GM19438 (cell line): ENCODE measurements around the gene ADCY4.
A peak's percentile ranks its signal among the peaks of the same experiment; 100 is the strongest.

Experiments
- ATAC-seq: cut with Tn5 transposase; IDR thresholded peaks from one replicate; pipeline ENCODE4 v1.9.1; 2021; ENCODE audit warnings: low read depth; ENCODE audit not compliant: unreplicated experiment

Gene ADCY4

DNA sequence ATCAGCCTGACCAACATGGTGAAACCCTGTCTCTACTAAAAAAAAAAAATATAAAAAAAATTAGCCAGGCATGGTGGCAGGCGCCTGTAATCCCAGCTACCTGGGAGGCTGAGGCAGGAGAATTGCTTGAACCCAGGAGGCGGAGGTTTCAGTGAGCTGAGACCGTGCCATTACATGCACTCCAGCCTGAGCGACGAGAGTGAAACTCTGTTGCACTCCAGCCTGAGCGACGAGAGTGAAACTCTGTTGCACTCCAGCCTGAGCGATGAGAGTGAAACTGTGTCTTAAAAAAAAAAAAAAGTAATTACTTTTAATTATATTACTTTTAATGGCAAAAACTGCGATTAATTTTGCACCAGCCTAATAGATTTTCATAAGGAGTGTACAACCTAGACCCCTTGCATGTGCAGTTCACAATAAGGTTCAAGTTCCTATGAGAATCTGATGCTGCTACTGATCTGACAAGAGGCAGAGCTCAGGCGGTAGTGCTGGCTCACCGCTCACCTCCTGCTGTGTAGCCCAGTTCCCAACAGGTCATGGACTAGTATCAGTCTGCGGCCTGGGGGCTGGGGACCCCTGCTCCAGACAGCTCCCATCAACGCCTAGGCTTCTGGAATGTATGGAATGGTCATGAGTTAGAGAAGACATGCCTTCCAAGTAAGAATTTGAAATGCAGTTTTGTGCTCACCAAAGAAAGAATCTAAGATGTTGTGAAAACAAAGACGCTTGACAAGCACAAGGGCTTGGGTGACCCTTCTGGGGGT is 13.5 kb downstream of the ADCY4 start:
- no peak for ATAC-seq

DNA sequence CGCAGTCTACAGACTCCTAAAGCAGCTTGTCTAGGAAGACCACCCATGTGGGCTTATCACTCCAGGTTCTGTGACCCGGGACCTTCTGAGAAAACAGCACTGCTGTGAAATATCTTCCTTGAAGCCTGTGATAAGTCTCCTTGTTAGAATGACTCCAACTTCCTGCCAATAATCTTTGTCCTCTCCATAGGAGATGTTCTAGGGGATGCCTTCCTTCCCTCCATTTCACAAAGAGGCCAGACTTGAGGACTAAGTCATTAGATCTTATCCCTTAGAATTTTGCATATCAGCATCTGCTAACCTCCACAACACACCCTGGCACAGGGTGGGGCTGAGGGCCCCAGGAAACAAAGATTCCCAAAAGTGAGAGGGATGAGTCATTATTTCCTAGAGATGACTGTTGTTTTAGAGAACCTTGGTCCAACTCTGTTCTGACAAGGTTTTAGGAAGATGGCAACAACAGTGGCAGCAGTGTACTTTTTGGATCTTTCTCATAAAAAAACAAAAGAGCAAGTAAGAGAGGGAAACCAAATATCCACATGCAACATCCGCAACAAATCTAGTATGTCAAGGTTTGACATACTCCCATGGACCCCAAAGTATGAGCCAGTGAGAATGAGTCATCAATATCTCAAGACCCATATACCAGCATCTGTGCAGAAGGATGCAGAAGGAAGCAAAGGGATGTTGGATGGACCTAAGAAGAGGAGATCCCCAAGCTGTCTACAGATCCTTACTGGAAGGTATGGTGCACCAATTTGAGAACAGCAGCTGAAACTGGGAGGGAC is 17.5 kb downstream of the ADCY4 start:
- no peak for ATAC-seq

DNA sequence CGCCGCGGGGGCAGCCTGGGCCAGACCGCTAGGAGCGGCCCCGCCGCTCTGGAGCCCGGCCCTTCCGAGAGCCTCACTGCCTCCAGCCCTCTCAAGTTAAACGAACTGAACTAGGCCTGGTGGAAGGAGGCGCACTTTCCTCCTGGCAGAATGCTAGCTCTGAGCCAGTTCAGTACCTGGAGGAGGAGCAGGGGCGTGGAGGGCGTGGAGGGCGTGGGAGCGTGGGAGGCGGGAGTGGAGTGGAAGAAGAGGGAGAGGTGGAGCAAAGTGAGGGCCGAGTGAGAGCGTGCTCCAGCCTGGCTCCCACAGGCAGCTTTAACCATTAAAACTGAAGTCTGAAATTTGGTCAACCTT is 18.3 kb downstream of the ADCY4 start:
- no peak for ATAC-seq

DNA sequence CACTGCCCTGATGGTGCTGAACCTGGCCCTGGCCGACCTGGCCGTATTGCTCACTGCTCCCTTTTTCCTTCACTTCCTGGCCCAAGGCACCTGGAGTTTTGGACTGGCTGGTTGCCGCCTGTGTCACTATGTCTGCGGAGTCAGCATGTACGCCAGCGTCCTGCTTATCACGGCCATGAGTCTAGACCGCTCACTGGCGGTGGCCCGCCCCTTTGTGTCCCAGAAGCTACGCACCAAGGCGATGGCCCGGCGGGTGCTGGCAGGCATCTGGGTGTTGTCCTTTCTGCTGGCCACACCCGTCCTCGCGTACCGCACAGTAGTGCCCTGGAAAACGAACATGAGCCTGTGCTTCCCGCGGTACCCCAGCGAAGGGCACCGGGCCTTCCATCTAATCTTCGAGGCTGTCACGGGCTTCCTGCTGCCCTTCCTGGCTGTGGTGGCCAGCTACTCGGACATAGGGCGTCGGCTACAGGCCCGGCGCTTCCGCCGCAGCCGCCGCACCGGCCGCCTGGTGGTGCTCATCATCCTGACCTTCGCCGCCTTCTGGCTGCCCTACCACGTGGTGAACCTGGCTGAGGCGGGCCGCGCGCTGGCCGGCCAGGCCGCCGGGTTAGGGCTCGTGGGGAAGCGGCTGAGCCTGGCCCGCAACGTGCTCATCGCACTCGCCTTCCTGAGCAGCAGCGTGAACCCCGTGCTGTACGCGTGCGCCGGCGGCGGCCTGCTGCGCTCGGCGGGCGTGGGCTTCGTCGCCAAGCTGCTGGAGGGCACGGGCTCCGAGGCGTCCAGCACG is 18.9 kb downstream of the ADCY4 start:
- ATAC-seq, result no peak

DNA sequence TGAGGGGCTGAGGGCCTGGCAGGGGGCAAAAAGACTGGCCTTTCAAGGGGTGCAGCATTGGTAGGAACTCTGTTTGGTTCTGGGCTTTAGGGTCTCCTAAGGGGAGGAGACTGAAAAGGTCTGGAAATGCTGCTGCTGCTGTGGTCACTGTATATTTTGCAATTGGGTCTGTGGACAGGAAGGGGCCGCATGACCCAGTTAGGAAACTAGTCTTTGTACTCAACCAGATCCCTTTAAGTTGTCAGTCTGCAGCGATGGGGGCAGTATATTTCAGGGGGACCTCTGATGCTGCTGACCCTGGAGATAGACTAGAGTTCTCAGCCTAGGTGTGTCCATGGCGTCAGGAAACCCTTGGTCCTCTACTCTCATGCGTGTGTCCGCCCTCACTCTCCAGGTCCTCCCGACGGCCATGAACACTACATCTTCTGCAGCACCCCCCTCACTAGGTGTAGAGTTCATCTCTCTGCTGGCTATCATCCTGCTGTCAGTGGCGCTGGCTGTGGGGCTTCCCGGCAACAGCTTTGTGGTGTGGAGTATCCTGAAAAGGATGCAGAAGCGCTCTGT is 19.5 kb downstream of the ADCY4 start:
- ATAC-seq, result no peak

DNA sequence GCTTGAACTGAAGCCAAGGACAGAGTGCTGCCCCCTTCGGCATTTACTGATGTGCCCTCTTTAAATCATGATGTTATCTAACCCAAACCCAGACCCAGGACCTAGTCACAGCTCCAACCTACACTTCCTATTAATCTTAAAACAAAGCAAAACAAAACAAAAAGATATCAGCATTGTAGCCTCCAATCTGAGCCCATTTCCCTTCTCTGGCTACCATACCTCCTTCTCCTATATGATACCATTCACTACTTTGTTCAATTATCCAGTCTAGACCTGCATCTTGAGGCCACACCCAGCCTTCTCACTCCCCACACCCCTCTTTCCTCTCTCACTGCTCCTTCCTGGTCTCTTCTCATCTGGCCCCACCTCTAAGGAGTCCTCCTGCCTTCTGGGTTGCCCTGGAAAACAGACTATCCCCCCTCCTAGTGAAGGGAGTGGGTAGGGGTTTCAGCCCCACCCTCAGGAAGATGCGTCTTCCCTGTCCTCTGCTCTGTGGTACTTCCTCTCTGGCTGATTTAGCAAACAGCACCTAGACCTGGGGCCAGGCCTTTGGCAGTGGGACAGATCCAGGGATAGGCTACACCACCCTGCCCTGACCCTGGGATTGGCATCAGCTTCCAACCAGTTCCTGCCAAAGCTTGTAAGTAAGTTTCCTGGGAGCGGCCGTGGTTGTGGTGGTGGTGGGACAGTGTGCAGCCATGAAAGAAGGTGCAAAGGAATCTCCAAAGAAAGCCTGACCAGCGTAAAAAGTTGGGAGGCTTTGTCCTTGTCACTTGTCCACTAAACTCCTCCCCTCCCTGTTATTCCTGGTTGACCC is 20.3 kb downstream of the ADCY4 start:
- ATAC-seq, result no peak

DNA sequence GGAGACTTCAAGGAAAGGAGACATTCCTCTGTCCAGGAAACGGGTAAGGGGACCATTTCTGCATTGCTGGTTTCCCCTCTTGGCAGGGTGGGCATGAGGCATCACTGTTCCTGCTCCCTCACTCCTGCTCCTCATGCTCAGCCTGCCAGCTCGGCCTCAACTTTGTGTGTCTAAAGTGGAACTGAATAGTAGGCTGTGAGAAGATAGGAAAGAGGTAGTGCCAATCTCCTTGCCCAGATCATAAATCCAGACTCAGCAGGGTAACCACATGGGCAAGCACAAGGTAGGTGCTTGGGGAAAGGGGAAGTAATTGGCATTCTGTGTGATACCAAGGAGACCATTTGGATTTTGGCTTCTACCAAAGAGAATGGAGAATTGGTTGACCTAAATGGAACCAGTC is 21.0 kb downstream of the ADCY4 start:
- no peak for ATAC-seq

DNA sequence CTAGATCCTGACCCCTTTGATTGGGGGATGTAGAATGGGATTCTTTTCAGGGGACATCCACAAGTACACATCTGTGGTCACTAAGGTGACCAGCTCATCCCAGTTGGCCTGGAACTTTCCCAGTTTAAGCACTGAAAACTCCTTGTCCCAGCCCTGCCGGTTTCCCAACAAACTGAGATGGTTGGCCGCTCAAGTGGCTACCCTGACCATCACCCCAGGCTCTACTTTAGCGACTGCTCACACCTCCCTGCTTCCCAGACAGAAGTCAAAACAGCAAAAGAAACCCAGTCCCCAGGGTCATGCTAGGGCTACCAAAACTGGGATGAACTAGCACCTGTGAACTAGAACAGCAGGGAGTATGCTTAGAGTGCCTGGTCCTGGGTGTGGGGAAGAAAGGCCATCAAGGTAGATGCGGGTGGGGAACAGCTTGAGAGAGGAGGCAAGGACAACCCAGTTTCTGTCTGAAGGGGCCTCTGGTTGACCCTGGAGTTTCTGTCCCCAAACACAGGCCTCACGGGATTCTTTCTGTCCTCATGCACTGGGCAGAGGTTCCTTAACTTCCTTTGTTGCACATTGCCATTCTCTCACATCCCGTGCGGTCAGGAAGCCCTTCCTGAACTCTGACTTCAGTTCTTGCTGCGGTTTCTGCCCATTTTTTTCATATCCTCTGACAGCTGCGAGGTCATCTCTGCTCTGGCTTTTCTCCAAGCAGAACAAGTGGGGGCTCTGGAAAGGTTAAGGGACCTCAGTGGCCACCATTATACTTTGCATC is 21.9 kb downstream of the ADCY4 start:
- no peak for ATAC-seq

DNA sequence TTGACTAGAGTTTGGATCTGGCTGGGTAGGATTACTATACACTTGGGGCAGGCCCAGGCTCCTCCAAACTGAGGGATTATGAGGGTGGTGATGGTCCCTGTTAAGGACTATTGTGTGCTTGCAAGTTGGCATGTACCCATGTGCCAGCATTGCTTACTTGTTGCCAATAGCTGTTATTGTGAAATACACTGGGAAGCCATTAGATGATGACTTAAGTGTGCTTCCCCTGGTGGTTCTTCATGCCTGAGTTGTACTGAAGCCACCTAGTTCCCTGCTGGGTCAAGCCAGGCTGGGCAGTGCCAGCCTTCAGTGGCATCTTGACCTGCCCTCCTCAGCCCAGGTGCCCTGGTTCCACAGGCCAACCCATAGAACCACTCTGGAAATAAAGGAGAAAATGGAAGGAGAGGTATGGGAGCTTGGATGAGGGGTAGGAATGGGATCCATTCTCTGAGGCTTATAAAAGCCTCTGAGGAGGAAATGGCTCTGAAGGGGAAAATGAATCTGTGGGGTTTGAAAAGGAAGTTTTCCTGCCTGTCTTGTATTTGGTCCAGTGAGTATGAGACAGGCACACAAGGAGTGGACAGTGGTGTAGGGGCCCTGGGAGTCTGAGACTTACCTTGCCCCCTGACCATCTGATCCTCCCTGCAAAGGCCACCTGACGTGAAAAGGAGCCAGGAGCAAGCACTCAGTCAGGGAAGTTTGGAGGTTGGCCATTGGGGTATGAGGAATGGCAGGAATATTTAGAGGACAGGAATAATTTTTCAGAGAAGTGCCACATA is 22.8 kb downstream of the ADCY4 start:
- ATAC-seq, result no peak

DNA sequence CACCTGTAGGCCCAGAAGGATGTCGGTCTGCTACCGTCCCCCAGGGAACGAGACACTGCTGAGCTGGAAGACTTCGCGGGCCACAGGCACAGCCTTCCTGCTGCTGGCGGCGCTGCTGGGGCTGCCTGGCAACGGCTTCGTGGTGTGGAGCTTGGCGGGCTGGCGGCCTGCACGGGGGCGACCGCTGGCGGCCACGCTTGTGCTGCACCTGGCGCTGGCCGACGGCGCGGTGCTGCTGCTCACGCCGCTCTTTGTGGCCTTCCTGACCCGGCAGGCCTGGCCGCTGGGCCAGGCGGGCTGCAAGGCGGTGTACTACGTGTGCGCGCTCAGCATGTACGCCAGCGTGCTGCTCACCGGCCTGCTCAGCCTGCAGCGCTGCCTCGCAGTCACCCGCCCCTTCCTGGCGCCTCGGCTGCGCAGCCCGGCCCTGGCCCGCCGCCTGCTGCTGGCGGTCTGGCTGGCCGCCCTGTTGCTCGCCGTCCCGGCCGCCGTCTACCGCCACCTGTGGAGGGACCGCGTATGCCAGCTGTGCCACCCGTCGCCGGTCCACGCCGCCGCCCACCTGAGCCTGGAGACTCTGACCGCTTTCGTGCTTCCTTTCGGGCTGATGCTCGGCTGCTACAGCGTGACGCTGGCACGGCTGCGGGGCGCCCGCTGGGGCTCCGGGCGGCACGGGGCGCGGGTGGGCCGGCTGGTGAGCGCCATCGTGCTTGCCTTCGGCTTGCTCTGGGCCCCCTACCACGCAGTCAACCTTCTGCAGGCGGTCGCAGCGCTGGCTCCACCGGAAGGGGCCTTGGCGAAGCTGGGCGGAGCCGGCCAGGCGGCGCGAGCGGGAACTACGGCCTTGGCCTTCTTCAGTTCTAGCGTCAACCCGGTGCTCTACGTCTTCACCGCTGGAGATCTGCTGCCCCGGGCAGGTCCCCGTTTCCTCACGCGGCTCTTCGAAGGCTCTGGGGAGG is 23.9 kb downstream of the ADCY4 start, which contains the start of gene LTB4R:
Gene LTB4R, plus strand, starts transcription at position 857 of the 959 bp plus-strand sequence. CDS start 4,150 bp downstream, outside the sequence.
- peak; percentile 66 for ATAC-seq

DNA sequence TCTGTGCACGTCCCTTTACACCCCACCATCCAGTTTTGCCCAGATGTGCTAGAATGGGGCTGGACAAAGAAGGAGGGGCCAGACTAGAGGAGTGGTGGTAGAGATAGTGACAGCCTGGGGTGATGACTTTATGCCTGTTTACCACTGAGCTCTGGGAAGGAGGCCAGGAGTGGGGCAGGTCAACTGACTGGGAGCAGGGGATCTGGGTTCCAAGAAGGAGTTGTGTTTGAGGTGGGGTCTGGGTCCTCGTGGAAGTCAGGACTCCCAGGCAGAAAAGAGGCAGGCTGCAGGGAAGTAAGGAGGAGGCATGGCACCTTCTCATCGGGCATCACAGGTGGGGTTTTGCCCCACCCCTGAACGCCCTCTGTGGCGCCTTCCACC is 24.6 kb downstream of the ADCY4 start:
- no peak for ATAC-seq

DNA sequence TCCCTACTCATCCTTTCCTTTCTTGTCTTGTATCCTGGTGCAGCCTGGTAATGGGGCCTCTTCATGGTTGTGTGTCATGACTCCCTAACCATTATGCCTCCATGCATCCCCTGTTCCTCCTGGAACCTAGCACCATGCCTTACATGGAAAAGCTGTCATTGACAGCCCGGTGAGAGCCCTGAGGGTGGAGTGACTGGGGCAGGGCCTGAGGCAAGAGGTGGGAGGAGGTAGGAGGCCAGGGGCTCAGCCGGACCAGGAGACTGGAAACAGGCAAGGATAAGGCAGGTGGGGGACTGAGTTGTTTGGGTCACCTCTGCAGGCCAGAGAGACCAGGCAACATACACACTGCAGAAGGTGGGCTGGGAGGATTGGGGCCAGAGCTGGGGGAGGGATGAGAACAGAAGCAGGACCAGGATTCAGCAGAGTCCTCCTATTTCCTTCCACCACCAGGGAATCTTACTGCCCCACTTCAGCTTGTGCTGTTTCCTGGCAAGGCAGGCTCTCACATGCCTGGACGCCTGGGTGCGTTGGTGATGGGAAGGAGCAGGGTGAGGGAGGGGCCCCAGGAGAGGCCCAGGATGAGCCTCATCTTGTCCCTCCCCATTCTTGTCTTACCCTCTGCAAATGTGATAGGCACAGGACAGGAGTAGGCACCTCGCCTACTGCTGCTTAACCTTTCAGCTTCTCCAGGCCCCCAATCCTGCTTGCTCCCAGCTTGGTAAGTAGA is 25.2 kb downstream of the ADCY4 start, which contains the start of gene LTB4R2:
Gene LTB4R2, plus strand, starts transcription at position 603 of the 727 bp plus-strand sequence. CDS start 525 bp downstream, outside the sequence.
- no peak for ATAC-seq

DNA sequence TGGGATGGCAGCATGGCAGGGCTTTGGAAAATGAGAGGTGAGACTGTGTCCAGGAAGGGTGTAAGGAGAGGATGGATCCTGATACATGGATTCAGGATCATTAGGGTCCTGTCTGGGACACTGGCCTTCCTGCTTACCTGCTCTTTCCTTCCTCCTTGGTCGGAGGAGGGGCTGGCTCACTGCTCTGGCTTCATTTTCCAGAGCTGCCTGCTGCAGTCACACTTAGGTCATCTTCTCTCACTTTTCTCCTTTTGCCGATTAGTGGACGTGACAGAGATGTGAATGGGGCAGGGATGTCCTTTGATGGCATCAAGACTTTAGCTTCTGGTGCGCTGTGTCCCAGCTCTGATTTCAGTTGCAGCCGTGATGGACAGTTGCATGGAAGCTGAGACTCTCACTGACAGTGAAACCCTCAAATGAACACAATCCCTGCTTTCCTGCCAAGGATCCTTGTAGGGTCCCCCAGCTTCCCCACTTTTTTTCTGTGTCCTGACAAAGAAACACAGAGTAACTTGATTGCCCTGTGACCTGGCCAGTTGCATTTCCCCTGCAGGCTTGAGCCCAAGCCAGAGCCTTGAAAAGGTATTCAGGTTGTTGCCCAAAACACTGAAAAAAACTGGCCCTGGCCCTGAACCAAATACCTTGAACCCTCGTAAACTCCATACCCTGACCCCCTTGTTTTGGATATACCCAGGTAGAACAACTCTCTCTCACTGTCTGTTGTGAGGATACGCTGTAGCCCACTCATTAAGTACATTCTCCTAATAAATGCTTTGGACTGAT is 26.3 kb downstream of the ADCY4 start:
- no peak for ATAC-seq

DNA sequence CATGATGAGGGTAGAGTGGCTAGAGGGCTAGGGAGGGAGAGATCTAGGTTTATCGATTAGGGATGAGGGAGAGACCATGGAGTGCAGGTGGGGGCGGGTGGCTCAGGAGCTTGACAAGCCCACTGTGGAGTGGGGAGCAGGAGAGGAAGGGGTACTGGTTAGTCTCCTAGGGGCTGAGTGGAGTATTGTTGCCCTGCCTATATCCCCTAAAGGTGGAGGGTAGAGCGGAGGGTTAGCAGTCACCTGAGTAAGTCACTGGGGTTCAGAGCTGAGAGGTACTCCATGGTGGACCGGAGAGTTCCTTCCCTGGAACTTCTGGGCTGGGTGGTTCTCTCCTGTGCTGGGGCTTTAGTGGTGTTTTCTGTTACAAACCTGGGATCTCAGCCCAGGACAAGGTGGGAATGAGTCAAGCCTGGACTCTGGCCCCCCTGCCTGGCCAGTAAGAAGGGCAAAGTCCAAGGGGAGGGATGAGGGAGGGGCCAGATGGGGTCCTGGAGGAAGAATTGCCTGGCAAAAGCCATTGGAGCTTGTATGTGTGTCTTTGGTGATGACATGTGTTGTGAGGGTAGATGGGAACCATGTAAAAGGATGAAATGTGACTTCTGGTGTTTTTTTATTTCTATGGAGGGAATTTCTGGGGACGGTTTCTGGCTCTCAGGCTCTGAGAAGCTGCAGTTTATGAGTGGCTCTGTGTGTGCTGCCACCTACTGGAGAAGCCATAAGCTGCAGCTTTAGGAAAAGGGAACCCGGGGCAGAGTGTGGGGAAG is 27.1 kb downstream of the ADCY4 start, which contains the start of gene CIDEB:
Gene CIDEB, minus strand, starts transcription at position 403 of the 767 bp plus-strand sequence. Its CDS starts 119 bp downstream, at position 284.
- ATAC-seq, result no peak

DNA sequence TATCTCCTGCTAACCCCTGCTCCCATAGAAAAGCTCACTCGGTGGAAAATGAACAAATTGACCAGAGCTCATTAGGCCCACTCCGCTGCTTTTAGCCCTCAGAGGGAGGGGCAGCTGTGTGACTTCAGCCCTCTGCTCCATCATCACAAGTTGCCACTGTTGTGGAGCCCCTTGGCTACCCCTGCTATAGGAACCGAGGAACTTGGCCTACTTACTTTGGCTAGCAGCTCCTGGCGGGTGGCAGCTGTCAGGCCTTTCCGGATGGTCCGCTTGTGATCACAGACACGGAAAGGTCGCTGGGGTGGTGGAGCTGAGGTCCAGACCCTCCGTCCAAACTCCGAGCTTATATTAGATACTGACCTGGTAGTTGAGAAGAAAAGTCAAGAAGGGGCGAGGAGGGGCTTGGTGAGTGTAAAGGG is 27.7 kb downstream of the ADCY4 start:
- no peak for ATAC-seq
